GM11168 (cell line): Measurements from ENCODE around the gene MINAR2.

ENCODE experiments used
- in situ Hi-C: fragments of 300-500 bp; cut with MboI; formaldehyde crosslinking; loops from one replicate; pipeline ENCODE4 v1.12.0; 2022; ENCODE audit warnings: low sequenced_read_pairs; ENCODE audit not compliant: unreplicated experiment

MINAR2 gene, protein sequence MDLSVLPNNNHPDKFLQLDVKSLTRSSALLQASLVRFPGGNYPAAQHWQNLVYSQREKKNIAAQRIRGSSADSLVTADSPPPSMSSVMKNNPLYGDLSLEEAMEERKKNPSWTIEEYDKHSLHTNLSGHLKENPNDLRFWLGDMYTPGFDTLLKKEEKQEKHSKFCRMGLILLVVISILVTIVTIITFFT

DNA sequence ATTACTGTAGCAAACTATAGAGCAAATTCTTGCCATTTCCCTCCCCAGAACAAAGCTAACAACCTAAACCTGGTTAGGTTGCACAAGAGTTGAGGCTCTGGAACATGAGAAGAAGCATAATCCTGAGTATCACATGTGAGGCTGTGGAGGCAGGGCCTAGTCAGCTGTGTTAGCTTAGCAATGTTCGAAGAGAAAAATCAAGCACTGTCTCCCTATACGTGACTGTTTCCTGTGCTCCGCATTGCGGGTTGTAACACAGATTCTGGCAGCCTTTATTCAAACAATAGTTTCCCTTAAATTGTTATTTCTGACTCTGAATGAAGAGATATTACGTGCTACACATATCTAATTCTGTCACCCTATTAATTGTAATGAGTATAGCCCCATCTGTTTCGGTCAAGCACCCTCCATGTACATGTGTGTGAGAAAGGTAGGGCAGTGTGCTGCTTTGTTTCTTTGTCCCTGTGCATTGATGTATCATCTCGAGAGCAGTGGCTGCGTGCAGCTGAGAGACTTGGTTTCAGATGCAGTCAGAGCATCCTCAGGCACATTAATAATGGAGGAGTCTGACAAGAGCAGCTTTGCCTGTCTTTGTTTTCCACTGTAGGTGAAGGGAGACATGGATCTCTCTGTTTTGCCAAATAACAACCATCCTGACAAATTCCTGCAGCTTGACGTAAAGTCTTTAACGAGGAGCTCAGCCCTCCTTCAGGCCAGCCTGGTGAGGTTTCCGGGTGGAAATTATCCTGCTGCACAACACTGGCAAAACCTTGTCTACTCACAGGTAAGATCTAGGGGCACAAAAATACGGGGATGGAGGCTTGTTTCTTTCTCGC, at the start of gene MINAR2:
Gene MINAR2 (plus strand): TSS at position 523 of the 836 bp plus-strand sequence. CDS start 97 bp downstream, at position 620.
- in situ Hi-C loops, result no loop called here

DNA sequence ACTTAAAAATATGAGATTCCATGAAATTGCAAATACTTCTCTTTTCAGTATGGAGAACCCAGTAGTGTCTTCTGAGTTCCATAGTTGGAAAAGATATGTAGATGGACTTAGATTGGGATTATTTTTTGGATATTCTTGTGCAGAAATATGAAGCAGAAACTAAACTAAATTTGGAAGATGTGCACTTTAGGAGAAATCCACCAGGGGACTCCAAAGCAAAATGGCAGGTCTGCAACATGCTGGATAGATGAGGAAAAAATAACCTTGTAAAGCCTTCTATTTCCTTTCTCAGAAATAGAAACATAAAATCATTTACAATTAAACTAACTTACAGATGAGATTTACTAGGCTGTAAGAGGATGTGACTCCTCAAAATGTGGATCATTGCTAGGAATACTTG, 49.2 kb upstream of the MINAR2 start:
- in situ Hi-C loops, result no loop called here

DNA sequence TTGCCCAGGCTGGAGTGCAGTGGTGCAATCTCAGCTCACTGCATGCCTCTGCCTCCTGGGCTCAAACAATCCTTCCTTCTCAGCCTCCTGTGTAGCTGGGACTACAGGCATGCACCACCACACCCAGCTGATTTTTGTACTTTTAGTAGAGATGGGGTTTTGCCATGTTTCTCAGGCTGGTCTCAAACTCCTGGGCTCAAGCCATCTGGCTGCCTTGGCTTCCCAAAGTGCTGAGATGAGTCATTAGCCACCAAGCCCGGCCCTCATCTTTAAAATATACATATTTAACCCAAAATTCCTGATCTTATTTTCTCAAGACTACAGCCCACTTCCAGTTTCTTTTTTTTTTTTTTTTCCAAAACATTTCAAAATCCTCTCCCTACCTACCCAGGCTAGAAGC, 31.7 kb upstream of the MINAR2 start:
- in situ Hi-C loops, result no loop called here

DNA sequence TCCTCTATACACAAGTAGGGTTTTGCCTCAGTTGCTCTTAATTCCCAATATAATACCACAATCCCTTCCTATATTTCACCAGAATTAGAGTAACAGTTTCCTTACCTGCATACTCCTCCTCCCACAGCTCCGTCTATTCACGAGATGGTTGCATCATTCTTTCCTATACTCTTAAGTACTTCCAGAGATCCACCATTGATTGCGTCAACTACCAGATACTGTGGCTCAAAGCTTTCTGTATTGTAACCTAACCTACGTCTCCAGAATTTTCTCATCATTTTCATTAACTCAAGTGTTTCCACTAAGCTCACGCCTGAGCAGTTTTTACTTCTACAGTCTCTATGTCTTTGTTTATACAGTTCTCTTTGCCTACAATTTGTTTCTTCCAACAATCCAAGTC, 31.2 kb upstream of the MINAR2 start:
- in situ Hi-C loops, result no loop called here

DNA sequence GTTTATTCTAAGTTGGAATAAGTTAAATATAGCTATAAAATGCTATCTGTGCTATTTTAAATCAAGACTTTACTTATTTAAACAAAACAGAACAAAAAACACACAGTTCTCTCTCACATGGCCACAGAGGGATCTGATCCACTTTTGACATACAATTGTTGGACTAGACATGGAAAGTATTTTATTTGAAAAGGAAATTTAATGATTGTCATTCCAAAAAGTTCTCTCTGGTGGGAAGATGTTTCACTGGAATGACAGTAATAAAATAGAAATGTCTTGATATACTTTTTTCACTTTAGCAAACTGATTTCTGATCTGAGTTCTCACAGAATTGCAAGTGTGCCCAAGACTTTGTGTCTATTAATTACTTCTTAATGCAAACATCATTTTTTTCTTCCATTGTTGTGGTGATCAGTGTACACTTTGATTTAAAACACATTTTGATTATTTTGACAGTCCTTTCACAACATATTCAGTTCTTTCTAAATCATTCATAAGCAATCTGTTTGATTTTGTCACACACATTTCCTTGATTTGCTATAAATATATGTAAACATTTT, 30.1 kb upstream of the MINAR2 start:
- in situ Hi-C loops, result no loop called here

DNA sequence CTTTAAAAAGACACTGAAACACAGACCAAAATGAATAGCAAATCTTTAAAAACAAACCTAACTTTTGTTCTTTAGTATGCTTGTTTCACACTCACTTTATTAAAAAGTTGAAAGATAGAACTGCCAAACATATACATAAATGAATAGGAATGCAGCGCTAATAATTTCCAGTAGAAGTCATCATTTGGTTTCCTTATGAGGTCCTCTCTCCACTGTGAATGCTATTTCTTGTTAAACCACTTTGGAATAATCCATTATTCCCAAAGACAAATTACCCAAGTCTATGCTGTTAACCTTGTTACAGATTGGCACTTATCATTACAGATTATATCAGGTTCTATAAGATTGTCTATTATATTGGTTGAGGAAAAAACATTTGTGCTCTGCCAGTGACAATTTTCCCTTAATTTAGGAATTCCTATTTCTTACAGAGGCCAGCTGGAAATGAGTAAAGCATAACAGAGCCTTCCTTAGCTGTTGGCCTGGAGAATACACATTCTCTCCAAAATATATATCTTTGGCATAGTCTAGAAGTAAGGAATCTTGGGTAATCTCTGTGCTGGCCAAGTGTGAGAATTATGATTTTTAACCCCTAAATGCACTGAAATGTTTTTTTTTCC, 29.3 kb upstream of the MINAR2 start:
- in situ Hi-C loops, result no loop called here

DNA sequence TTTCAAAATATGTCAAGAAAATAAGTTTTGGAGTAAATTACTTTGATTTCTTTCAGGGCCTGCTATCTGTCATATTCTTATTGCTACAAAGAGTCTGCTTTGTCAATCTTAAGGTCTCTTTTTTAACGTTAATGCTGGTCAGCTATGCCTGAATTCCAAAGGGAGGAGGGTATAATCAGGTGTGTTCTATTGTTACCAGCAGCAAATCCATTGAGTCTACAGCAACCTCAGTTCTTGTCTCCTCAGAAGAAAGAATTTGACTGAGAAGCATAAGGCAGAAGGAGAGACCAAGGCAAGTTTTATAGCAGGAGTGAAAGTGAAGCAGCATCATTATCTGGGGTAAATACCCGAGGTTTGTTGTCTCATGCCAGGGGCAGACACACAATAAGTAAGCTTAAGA, 23.7 kb upstream of the MINAR2 start:
- in situ Hi-C loops, result no loop called here

DNA sequence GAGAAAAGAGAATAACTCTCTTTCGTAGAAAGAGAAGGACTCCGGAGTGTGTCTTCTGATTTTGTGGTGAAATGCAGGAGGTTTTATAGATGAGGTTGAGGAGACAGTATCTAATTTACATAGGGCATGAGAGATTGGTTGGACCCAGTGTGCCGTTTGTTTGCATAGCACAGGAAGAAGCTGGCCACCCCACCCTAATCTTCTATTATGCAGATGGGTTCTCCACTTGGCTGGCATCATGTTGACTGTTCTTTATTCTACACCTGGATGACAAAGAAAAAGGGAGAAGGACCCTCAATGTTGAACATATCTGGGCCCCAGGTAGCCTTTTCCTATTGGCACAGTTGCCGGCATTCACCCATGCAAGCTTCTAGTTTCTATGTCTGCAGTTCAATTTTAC, 23.2 kb upstream of the MINAR2 start:
- in situ Hi-C loops, result no loop called here

DNA sequence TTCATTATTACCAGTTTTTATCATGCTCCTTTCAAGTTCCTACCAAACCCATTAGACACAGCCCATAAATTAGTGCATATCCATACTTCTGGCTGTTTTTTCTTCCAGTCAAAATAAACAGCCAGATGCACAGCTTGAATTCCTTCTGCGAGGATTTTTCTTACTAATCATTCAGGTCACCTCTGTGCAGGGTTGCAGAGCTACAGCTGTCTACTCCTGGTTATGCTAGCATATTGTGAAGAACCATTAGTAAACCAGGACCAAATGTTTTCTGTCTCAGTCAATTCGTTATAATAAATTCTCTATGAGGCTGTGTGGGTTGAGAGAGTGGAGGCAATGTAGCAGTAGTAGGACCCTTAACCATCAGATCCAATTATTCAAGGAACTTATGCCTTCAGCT, 8.1 kb upstream of the MINAR2 start:
- in situ Hi-C loops, result no loop called here

DNA sequence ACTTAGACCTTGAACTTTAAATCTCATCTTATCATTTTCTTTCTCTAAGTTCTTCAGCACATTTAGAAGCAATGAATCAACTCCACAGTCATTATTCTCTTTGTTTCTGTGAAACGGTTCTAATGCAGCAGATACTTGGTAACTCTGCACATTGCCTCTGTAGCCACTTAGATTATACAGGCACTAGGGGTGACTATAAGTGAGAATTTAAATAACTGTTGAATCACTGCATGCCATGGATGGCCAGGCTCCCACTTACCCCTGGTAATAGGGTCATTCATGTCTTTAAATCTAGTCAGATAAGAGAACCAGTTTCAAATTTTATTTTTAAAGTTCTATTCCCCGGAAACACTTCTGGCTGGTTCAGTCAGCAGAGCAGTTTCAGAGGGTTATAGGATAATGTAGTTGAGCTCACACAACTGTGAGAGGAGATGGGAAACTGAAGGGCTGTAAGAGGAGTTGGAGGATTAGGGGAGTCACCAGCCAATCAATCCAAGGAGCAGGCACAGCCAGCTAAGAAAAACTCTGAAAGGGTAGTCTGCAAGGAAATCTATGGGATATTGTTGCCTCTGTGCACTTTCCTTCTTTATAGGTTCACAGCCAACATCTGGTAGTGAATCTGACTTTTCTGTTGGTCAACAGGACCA, 4.2 kb upstream of the MINAR2 start:
- in situ Hi-C loops, result no loop called here

DNA sequence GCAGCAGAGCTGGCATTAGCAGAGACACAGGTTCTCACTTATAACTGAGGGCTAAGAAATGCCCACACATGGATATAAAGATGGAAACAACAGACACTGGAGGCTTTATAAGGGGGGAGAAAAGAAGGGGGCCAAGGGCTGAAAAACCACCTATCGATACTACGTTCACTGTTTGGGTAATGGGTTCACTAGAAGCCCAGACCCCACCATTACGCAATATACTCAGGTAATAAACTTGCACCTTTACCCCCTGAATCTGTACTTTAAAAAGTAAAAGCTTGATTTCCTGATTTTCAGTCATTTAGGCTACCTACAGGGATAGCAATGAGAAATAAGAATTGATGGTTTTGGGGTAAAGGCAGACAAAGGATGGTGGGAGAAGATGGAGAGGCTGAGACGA, 1.9 kb upstream of the MINAR2 start:
- in situ Hi-C loops, result no loop called here

DNA sequence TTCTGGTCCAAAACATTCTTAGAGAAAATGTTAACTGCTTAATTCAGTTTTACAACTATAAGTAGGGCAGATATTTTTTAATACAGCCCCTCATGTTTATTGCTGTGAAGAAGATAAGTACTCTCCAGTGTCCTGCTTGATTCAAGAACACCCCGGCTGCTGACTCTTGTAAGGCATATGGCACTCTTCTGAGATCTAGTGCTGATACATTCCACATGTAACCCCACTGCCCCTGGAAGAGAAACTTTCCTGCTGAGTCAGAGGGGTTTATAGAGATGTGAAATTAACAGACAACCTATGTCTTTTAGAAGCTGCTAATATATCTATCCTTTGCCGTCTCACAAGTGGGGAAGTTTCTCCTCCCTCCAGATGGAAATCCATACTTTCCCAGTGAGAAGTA, 1.0 kb upstream of the MINAR2 start:
- in situ Hi-C loops, result no loop called here

DNA sequence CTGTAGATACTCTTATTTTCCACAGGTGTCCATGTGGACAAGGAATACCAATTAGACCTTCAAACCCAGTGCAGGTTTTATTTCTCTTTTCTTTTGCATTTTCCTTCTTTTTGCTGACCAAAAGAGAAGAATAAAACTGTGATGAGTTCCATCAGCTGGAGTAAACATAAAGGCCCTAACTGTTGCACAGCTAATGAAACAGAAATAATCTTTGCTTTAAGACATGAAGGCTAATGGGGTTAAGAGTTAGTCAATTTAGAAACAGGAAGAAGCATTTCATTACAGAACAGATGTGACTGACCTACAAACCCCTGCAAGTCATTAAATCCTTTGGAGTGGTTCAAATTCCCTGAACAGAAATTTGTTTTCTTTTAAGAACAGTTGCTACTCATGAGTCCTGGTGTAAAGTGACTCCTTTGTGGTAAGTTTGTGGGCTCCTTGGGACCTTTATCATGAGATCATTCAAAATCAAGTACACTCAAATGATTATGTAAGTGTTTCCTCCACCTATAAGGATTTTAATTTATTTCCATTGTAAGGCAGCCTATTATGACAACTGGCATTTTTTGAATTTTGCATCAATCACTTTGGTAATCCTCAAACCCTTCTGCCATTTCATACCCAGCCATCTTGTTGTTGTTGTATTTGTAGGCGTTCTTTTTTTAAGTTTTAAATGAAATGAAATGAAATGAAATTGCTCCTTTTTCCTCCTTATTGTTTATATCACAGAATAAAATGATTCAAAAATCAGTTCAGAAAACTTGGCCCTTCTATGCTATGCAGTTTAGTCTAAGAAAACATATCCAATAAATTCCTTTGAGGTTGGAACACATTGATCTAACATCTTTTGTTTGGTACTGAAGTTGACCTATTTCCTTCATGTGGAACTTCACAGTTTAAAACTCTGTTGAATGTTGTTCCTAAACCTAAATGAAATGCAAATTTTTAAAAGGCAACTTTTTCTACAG, 1.3 kb downstream of the MINAR2 start:
- in situ Hi-C loops, result no loop called here

DNA sequence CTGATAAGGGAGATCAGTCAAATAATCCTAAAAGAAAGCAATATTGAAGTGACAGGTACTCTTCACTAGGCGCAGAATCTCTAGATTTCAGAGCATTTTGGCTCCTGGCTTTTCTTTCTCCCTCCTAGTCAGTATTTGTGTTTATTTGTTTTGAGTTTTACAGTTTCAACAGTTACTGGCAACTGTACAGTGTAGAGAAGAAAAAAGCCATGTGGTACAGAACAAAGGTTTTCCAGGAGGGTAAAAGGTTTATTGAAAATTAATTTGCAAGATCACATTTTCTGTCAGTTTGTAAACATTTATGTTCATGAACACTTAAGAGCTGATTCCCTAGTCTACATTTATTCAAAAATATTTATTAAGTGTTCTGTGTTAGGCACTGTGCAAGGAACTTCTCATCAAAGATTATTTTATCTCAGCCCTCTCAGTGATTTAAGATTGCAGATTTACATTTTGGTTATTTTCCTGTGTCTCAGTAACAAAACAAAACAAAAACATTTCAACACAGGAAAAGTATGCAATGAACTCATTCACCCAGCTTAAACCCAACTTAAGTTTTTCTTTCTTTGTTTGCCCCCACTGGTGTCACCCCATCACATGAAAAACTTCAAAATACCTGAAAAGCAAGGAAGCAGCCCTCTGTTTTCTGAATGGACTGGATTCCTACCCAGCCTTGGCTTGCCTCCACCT, 12.9 kb downstream of the MINAR2 start:
- in situ Hi-C loops, result no loop called here

DNA sequence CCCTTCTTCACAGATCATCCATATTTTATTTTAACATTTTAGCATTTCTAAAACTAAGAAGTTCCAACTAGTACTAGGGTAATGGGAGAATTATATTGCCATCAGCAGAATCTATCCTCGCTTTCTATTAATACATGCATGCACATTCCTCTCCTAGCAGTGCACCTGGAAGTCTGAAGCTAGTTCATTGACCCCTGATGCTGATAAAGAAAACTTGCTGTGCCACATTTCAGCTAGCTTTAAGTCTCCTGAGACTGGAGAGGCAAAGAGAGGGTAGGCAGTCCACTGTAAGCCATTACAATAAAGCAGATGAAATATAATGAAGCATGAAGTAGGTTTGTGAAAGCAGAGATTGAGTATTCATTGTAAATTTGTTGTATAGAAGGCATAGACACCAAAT, 15.8 kb downstream of the MINAR2 start:
- in situ Hi-C loops, result no loop called here

DNA sequence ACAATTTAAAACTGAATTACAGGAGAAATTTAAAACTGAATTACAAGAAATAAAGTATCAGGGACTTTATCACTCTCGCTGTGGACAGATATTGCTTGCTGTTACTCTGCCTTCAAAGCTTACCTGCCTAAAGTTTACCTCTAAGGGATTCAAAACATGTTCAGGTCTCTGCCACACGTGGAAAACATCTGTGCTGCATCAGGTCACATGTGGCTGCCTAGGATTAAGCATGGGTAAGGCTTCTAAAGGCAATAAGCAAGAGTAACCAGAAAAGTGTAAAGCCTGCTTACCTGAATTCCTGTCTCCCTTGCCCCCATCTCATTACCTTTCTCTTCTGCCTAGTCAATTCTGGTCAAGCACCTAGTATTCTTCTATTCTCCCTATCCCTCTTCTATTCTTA, 18.9 kb downstream of the MINAR2 start:
- in situ Hi-C loops, result no loop called here

DNA sequence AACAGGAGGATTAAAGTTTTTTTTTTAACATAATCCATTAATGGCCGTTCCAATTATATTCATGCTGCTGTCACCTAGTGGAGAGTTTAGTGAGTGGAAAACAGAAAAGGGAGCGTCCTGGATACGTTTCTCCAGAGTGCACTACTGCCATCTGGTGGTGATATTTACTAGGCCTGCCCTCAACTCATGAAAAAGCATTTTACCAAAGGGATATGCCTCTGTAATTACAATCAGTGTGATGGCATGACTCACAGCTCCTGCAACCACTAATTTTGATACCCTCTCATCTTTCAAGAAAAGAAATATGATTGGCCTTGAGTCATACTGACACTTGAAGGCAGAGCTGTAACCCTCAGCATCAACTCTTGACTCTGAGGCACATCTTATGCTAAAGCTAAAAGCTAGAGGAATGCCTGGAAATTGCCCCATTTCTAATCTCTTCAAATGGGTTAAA, 20.1 kb downstream of the MINAR2 start:
- in situ Hi-C loops, result no loop called here

DNA sequence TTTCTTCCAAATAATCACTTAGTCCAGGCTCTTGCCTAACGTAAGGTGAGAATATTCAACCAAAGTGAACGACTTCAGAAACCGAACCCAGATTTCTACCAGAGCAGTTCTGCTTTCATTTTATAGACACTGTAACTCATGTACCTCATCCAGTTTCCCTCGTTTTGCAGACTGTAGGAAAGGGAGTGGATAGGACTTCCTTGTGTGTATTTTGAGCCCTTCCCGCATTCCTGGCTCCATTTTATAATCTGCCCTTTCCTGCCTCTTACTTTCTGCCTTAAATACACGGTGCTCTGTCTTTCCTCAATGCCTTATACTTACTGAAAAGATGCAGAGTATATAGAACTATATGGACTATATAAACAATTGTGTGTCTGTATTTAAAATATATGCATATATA, 20.8 kb downstream of the MINAR2 start:
- in situ Hi-C loops, result no loop called here
